ENCODE data around the gene LARGE2.
"Not testable (repeated sequence)": the region's sequence is repeated elsewhere in the genome, so short reads cannot be mapped to it uniquely, and the experiment has no call there.

The LARGE2 gene

DNA sequence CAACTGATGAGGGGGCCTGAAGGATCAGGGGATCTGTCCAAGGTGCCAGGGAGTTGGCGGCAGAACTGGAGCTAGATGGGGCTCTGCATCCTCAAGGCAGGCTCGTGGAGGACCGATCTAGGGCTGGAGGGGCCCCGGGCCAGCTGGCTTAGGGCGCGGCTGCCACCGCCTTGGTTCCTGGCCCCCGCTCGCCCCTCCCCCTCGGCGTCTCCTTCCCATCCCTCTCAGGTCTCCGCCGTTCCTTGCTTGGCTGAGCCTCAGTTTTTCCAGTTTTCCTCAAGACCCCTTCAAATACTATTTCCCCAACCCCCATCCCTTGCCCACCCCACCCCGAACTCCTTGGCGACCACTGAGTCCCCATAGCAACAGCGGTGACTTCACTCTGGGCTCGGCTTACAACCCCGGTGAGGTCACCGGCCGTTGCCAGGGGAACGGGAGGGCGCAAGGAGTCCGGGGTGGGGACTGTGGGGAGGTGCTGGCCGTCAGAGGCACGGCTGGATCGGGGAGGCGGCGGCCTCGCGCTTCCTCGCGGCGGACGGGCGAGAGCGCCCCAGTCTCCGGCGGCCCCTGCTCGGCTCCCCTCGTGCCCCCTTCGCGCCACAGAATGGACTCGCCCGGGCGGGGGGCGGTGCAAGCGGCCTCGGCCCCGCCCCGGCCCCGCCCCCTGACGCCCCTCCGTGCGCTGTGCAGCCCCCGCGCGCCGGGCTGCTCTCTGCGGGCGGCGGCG lies 22.8 kb upstream of the LARGE2 start:
- peak overlapping the region; percentile 78 for H3K9ac ChIP-seq (ENCODE audit: low read depth, low read length)
- H3K9me3 ChIP-seq (replicated peaks; ENCODE audit: low read length), result no peaks in the 10 kb centered on the region
- H3K4me2 ChIP-seq (ENCODE audit: low read length), result peak overlapping the region; percentile 95
- H3K4me3 ChIP-seq (ENCODE audit: low read length), result peak overlapping the region; percentile 81
- H3K27me3 ChIP-seq (ENCODE audit: control insufficient read depth, insufficient read depth, low read length), result peaks cover 51% of the 10 kb centered on the region
- H3K4me1 ChIP-seq (ENCODE audit: control insufficient read depth, insufficient read depth, low read length), result peaks cover 15% of the 10 kb centered on the region
- H3K36me3 ChIP-seq (ENCODE audit: insufficient read depth, low read length), result no peaks in the 10 kb centered on the region

DNA sequence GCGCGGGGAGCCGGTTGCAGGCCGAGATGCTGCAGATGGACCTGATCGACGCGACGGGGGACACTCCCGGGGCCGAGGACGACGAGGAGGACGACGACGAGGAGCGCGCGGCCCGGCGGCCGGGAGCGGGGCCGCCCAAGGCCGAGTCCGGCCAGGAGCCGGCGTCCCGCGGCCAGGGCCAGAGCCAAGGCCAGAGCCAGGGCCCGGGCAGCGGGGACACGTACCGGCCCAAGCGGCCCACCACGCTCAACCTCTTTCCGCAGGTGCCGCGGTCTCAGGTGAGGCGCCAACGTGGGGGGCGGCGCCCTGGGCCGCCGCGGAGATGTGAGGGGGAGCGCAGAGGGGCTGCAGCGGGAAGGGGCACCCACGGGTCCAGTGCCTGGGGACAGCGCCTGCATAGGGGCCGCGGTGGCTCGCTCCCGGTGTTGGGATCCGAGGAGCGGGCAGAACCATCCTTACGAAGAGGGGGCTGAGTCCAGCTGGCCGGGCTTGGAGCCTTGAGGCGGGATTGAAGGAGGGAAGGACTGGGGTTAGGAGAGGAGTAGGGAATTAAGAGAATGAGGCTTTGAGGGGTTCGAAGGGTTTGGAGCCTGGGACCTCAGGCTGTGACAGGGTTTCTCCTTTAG lies 22.2 kb upstream of the LARGE2 start:
- Histone ChIP-seq H3K4me3 (ENCODE audit: low read length) (peak overlapping the region; percentile 81), H3K9ac (ENCODE audit: low read depth, low read length) (peak overlapping the region; percentile 27), H3K27me3 (ENCODE audit: control insufficient read depth, insufficient read depth, low read length) (peaks cover 46% of the 10 kb centered on the region), H3K4me2 (ENCODE audit: low read length) (peak overlapping the region; percentile 95), H3K4me1 (ENCODE audit: control insufficient read depth, insufficient read depth, low read length) (peaks cover 15% of the 10 kb centered on the region)
- not testable (repeated sequence) for H3K9me3 ChIP-seq (replicated peaks; ENCODE audit: low read length); H3K36me3 ChIP-seq (ENCODE audit: insufficient read depth, low read length)

DNA sequence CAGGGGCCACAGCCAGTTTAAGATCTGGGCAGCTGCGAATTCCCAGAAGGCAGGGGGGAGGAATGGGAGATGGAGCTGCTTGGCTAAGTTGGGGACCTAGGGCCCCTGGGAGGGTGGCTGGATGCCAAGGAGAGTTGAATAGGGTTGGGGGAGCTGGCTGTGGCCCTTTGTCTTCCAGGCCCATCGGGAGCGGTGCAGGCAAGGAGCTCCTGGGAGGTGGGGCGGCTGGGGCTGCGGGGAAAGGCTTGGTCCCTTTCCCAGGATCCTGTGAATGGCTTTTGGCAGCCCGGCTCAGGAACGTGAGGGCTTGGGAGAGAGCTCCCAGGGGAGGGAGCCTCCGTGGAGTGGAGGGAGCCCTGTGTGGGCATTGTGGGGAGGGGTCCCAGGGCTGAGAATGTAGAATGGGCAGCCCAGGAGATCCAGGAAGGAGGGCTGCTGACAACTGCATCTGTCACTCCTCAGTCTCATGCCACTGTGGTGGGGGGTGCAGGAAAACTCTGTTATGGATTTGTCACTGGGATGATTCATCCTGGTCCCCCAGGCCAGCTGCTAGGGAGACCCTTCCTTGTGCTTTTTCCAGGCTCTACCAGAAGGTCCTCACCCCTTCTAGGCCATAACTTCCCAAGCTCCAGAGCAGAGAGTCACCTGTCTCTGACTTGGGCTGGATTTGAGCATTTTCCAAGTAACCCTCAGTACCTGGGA lies 21.4 kb upstream of the LARGE2 start:
- Histone ChIP-seq H3K4me2 (ENCODE audit: low read length) (peak overlapping the region; percentile 95), H3K4me3 (ENCODE audit: low read length) (peak overlapping the region; percentile 81), H3K9ac (ENCODE audit: low read depth, low read length) (no peak overlapping the region), H3K4me1 (ENCODE audit: control insufficient read depth, insufficient read depth, low read length) (peaks cover 15% of the 10 kb centered on the region), H3K27me3 (ENCODE audit: control insufficient read depth, insufficient read depth, low read length) (peaks cover 41% of the 10 kb centered on the region), H3K9me3 (replicated peaks; ENCODE audit: low read length) (no peaks in the 10 kb centered on the region), H3K36me3 (ENCODE audit: insufficient read depth, low read length) (no peaks in the 10 kb centered on the region)

DNA sequence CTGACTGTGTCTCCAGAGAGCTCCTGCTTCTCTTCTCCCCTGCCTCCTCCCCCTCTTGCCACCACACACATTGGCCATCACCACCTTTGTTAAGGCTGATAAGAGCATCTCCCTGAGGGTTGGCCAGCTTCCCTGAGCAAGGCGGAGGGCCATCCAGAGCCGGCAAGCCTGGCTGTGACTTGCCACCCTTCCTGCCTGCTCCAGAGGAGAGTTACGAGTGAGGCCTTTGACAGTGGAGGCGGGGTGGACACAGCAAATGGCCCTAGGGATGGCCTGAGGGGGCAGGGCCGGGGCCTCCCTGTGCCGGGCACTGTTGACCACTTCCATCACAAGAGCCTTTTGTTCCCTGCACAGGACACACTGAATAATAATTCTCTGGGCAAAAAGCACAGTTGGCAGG lies 20.8 kb upstream of the LARGE2 start:
- Histone ChIP-seq H3K27me3 (ENCODE audit: control insufficient read depth, insufficient read depth, low read length) (peaks cover 36% of the 10 kb centered on the region), H3K9ac (ENCODE audit: low read depth, low read length) (no peak overlapping the region), H3K4me2 (ENCODE audit: low read length) (no peak overlapping the region), H3K4me3 (ENCODE audit: low read length) (no peak overlapping the region), H3K4me1 (ENCODE audit: control insufficient read depth, insufficient read depth, low read length) (peaks cover 15% of the 10 kb centered on the region), H3K36me3 (ENCODE audit: insufficient read depth, low read length) (no peaks in the 10 kb centered on the region), H3K9me3 (replicated peaks; ENCODE audit: low read length) (no peaks in the 10 kb centered on the region)

DNA sequence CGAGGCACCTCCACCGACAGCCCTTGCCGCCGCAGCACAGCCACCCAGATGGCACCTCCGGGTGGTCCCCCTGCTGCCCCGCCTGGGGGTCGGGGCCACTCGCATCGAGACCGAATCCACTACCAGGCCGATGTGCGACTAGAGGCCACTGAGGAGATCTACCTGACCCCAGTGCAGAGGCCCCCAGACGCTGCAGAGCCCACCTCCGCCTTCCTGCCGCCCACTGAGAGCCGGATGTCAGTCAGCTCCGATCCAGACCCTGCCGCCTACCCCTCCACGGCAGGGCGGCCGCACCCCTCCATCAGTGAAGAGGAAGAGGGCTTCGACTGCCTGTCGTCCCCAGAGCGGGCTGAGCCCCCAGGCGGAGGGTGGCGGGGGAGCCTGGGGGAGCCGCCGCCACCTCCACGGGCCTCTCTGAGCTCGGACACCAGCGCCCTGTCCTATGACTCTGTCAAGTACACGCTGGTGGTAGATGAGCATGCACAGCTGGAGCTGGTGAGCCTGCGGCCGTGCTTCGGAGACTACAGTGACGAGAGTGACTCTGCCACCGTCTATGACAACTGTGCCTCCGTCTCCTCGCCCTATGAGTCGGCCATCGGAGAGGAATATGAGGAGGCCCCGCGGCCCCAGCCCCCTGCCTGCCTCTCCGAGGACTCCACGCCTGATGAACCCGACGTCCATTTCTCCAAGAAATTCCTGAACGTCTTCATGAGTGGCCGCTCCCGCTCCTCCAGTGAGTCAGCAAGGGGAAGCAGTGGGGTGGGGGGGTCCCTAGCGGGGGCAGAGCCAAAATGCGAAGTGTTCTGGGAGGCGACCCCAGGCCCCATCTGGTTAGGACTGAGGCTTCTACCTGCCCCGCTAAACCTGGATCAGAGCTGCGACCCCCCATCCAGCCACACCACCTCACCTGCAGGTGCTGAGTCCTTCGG lies 19.7 kb upstream of the LARGE2 start:
- H3K4me2 ChIP-seq (ENCODE audit: low read length), result no peak overlapping the region
- H3K4me1 ChIP-seq (ENCODE audit: control insufficient read depth, insufficient read depth, low read length), result peaks cover 15% of the 10 kb centered on the region
- no peaks in the 10 kb centered on the region for H3K9me3 ChIP-seq (replicated peaks; ENCODE audit: low read length)
- peaks cover 25% of the 10 kb centered on the region for H3K27me3 ChIP-seq (ENCODE audit: control insufficient read depth, insufficient read depth, low read length)
- H3K9ac ChIP-seq (ENCODE audit: low read depth, low read length), result no peak overlapping the region
- H3K4me3 ChIP-seq (ENCODE audit: low read length), result no peak overlapping the region
- H3K36me3 ChIP-seq (ENCODE audit: insufficient read depth, low read length), result no peaks in the 10 kb centered on the region

DNA sequence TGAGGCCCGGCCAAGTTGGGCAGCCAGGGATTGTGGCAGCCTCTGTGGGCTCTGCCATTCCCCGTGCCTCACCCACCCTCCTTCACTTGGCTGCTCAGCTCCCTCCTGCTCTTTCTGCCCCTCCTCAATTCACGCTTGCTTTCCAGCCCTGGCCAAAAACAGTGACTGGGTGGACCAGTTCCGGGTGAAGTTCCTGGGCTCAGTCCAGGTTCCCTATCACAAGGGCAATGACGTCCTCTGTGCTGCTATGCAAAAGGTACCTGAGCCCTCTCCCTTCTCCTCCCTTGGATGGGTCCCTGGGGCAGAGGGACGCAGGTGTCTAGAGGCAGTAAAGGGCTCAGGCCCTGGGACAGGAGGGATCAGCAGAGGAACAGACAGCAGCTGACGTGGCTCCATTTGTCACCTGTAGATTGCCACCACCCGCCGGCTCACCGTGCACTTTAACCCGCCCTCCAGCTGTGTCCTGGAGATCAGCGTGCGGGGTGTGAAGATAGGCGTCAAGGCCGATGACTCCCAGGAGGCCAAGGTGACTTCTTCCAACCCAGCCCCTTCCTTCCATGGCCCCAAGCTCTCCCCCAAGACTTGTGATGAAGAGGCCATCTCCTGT lies 18.0 kb upstream of the LARGE2 start:
- H3K36me3 ChIP-seq (ENCODE audit: insufficient read depth, low read length), result peaks cover under 1% of the 10 kb centered on the region
- H3K27me3 ChIP-seq (ENCODE audit: control insufficient read depth, insufficient read depth, low read length), result peaks cover 13% of the 10 kb centered on the region
- H3K4me3 ChIP-seq (ENCODE audit: low read length), result no peak overlapping the region
- H3K4me2 ChIP-seq (ENCODE audit: low read length), result no peak overlapping the region
- H3K9me3 ChIP-seq (replicated peaks; ENCODE audit: low read length), result no peaks in the 10 kb centered on the region
- peaks cover 12% of the 10 kb centered on the region for H3K4me1 ChIP-seq (ENCODE audit: control insufficient read depth, insufficient read depth, low read length)
- no peak overlapping the region for H3K9ac ChIP-seq (ENCODE audit: low read depth, low read length)

DNA sequence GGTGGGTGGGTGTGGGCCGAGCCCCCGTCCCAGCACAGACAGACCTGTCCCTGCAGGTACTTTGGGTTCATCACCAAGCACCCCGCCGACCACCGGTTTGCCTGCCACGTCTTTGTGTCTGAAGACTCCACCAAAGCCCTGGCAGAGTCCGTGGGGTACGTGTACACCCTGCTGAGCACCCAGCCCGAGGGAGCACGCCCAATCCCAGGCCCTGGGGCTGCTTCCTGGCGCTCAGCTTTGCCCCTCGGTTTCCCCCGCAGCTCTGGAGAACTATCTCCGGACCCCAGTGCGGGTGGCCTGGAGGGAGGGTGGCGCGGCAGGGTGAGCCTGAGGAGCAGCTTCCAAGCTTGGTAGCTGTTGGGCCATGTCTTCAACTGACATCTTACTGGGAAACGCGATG lies 17.4 kb upstream of the LARGE2 start:
- Histone ChIP-seq H3K36me3 (ENCODE audit: insufficient read depth, low read length) (peaks cover 7% of the 10 kb centered on the region), H3K4me1 (ENCODE audit: control insufficient read depth, insufficient read depth, low read length) (peaks cover 9% of the 10 kb centered on the region), H3K9ac (ENCODE audit: low read depth, low read length) (no peak overlapping the region)

DNA sequence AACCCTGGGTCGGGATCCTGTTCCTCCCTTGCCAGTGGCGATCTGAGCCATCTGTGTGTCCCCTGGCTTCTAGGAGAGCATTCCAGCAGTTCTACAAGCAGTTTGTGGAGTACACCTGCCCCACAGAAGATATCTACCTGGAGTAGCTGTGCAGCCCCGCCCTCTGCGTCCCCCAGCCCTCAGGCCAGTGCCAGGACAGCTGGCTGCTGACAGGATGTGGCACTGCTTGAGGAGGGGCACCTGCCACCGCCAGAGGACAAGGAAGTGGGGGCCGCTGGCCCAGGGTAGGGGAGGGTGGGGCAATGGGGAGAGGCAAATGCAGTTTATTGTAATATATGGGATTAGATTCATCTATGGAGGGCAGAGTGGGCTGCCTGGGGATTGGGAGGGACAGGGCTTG lies 16.9 kb upstream of the LARGE2 start:
- H3K4me1 ChIP-seq (ENCODE audit: control insufficient read depth, insufficient read depth, low read length); H3K9ac ChIP-seq (ENCODE audit: low read depth, low read length): not testable (repeated sequence)

More for the DNA sequence above, 17.4 kb upstream of the LARGE2 start:
- H3K4me3 ChIP-seq (ENCODE audit: low read length), result no peak overlapping the region
- H3K27me3 ChIP-seq (ENCODE audit: control insufficient read depth, insufficient read depth, low read length), result peaks cover 13% of the 10 kb centered on the region
- H3K9me3 ChIP-seq (replicated peaks; ENCODE audit: low read length), result no peaks in the 10 kb centered on the region
- H3K4me2 ChIP-seq (ENCODE audit: low read length), result no peak overlapping the region

DNA sequence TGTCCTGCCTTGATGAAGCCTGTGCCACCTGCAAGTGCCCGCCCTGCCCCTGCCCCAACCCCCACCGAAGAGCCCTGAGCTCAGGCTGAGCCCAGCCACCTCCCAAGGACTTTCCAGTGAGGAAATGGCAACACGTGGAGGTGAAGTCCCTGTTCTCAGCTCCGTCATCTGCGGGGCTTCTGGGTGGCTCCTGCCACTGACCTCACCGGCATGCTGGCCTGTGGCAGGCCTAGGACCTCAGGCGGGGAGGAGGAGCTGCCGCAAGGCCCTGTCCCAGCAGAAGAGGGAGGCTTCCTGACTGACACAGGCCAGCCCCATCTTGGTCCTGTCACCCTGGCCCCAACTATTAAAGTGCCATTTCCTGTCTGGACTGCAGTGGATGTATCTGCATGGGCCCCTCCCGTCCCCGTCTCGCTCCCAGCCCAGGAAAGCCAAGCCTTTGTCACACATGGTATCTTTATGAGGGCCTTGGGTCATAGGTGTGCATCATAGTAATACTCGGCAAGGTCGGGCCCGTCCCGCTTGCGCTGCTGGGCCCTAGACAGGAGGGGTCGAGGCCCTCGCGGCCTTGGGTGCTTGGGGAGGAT lies 16.3 kb upstream of the LARGE2 start:
- Histone ChIP-seq H3K9me3 (replicated peaks; ENCODE audit: low read length) (no peaks in the 10 kb centered on the region), H3K9ac (ENCODE audit: low read depth, low read length) (no peak overlapping the region), H3K4me1 (ENCODE audit: control insufficient read depth, insufficient read depth, low read length) (no peaks in the 10 kb centered on the region), H3K36me3 (ENCODE audit: insufficient read depth, low read length) (peaks cover 15% of the 10 kb centered on the region), H3K27me3 (ENCODE audit: control insufficient read depth, insufficient read depth, low read length) (peaks cover 4% of the 10 kb centered on the region), H3K4me2 (ENCODE audit: low read length) (no peak overlapping the region), H3K4me3 (ENCODE audit: low read length) (no peak overlapping the region)

More for the DNA sequence above, 16.9 kb upstream of the LARGE2 start:
- H3K4me2 ChIP-seq (ENCODE audit: low read length); H3K9me3 ChIP-seq (replicated peaks; ENCODE audit: low read length); H3K27me3 ChIP-seq (ENCODE audit: control insufficient read depth, insufficient read depth, low read length); H3K4me3 ChIP-seq (ENCODE audit: low read length); H3K36me3 ChIP-seq (ENCODE audit: insufficient read depth, low read length): not testable (repeated sequence)

DNA sequence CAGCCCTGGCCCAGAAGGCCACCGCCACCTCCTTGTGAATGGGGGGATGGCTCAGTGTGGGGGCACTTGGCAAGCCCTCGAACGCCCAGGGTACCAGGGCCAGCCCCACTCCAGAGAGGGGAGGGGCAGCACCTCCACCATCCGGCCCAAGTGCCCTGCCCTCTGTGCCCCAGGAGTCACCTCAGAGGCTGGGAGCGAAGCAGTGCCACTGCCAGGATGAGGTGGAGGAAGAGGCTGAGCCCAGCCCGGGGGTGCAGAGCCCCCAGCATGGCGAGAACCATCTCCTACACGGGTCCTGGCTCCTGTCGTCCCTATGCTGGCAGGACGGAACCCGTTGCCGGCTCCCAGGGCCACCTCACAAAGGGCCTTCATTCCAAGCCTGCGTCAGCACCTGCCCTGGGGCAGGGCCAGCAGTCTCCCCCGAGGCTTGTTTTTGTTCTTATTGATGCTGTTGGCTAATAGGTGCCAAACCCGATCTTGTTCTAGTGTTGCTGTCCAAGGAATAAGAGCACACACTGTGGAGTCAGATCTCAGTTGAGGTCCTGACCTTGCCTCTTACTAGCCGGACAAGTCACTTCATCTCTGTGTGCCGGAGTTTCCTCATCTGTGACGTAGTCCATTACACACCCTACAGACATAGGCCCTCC lies 15.4 kb upstream of the LARGE2 start, which contains the start of gene FREY1:
TSS of gene FREY1 (minus strand) at position 307 of the 647 bp plus-strand sequence. CDS start at position 281, 26 bp downstream.
- H3K36me3 ChIP-seq (ENCODE audit: insufficient read depth, low read length), result peaks cover 20% of the 10 kb centered on the region
- H3K4me1 ChIP-seq (ENCODE audit: control insufficient read depth, insufficient read depth, low read length), result no peaks in the 10 kb centered on the region
- H3K4me2 ChIP-seq (ENCODE audit: low read length), result no peak within 1 kb of the TSS
- H3K4me3 ChIP-seq (ENCODE audit: low read length), result no peak within 1 kb of the TSS
- H3K9me3 ChIP-seq (replicated peaks; ENCODE audit: low read length), result no peaks in the 10 kb centered on the region
- H3K9ac ChIP-seq (ENCODE audit: low read depth, low read length), result no peak within 1 kb of the TSS
- no peaks in the 10 kb centered on the region for H3K27me3 ChIP-seq (ENCODE audit: control insufficient read depth, insufficient read depth, low read length)

Measured in skeletal muscle satellite cell (primary cell).